Measurements from ENCODE around the gene TNFSF13B. TPM values are rescaled to one million over a fixed set of nuclear protein-coding genes. Genes with fewer than 3 reads are reported as not detected.
A peak's percentile ranks its signal among the peaks of the same experiment; 100 is the strongest.

TNFSF13B gene
- total and polyA plus RNA-seq, 12 donors, result 0.52 to 20.8 (median 2.0) TPM

DNA sequence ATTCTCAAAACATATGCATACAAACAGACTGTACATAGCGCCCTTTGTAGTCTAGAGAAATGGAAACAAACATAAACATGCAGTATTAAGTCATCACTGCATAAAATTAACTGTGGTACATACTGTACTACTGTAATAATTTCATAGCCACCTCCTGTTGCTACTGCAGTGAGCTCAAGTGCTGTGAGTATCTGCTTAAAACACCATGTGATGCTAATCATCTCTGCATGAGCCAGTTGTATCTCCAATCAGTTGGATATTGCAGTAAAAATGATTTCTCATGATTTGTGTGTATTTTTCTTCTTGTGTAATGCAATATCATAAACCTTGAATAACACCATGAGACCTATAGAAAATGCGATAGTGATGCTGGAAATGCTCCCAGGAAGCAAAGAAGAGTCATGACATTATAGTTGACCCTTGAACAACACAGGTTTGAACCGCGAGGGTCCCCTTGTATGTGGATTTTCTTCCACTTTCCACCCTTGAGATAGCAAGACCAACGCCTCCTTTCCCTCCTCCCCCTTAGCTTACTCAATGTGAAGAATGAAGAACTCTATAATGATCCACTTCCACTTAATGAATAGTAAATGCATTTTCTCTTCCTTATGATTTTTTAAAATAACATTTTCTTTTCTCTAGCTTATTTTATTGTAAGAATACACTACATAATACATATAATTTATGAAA lies 4.1 kb downstream of the TNFSF13B start:
- TF ChIP-seq, protein P1, sequence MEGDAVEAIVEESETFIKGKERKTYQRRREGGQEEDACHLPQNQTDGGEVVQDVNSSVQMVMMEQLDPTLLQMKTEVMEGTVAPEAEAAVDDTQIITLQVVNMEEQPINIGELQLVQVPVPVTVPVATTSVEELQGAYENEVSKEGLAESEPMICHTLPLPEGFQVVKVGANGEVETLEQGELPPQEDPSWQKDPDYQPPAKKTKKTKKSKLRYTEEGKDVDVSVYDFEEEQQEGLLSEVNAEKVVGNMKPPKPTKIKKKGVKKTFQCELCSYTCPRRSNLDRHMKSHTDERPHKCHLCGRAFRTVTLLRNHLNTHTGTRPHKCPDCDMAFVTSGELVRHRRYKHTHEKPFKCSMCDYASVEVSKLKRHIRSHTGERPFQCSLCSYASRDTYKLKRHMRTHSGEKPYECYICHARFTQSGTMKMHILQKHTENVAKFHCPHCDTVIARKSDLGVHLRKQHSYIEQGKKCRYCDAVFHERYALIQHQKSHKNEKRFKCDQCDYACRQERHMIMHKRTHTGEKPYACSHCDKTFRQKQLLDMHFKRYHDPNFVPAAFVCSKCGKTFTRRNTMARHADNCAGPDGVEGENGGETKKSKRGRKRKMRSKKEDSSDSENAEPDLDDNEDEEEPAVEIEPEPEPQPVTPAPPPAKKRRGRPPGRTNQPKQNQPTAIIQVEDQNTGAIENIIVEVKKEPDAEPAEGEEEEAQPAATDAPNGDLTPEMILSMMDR (IDR thresholded peaks at IDR 0.05), result no peak
- intact Hi-C loops (cut with DNase I), result loop anchor here in 1 of 10 donors (10.0 kb wide), 1 partner anchor 49 kb away; no protein-coding TSS in a partner anchor
- H3K4me1 ChIP-seq, result peaks cover 0 to 50% (median 14%) of the 10 kb centered on the region in 9 donors

DNA sequence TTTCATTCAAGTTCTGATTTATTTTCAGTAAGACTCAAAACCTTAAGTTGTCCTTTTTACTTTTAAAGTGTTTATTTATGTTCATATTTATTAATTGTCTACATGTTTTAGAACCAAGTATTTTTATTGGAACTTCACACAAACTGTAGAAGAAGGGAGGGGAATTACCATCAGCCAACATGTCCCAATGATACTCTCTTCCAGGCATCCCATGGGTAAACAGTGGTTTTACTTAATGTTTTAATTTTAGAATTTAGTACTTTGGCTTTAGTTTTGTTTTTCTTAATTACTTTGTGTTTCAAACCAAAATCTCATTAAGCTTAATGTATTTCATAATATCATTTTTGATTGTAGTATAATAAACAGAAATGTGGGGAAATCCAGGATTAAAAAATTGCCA lies 5.2 kb downstream of the TNFSF13B start:
- Histone ChIP-seq H3K4me3 (no peak overlapping the region), H3K27me3 (no peaks in the 10 kb centered on the region), H3K36me3 (no peaks in the 10 kb centered on the region), H3K27ac (no peak overlapping the region), H3K4me1 (peaks cover 0 to 40% (median 13%) of the 10 kb centered on the region in 9 donors), H3K9me3 (no peaks in the 10 kb centered on the region)
- intact Hi-C loops (cut with DNase I), result loop anchor here in 1 of 10 donors (10.0 kb wide), 1 partner anchor 50 kb away; no protein-coding TSS in a partner anchor
- TF ChIP-seq, protein P1 (IDR thresholded peaks at IDR 0.05), result no peak
- ATAC-seq, result no peak
- no peak for DNase-seq

More for the DNA sequence above, 4.1 kb downstream of the TNFSF13B start:
- H3K27me3 ChIP-seq, result no peaks in the 10 kb centered on the region
- H3K9me3 ChIP-seq, result no peaks in the 10 kb centered on the region
- H3K4me3 ChIP-seq, result no peak overlapping the region
- no peak overlapping the region for H3K27ac ChIP-seq
- no peaks in the 10 kb centered on the region for H3K36me3 ChIP-seq
- WGBS, 2 donors, result 88 to 91% methylated on average over 5 of the region's 5 CpGs
- no peak for ATAC-seq
- no peak for DNase-seq

DNA sequence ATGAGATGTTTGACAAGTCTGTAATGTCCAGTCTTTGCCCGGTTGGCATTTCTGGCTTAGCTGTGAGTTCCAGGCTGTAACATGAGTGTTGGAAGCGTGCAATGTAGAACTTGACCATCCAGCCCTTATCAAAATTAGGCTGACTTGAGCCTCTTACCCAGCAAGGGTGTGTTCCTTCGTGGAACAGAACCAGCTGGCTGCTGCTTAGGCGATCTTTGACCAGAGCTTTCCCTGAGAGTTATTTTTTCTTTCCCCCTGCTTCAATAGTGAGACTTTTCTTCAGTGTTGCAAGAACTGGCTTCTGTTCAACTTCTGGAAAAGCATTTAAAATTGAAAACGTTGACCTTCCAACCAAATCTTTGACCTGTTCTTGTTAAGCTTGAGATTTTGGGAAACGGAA lies 6.5 kb downstream of the TNFSF13B start:
- H3K27ac ChIP-seq, result peak overlapping the region in 1 of 10 donors; percentile 28
- no peaks in the 10 kb centered on the region for H3K36me3 ChIP-seq
- no peaks in the 10 kb centered on the region for H3K27me3 ChIP-seq
- DNase-seq (peak; percentile 14 to 42), ATAC-seq (peak; percentile 44 to 93 (median 68))
- H3K4me1 ChIP-seq, result peaks cover 0 to 31% (median 4%) of the 10 kb centered on the region in 9 donors
- WGBS, 2 donors, result 38 to 43% methylated on average over 6 of the region's 6 CpGs
- no peak overlapping the region for H3K4me3 ChIP-seq
- intact Hi-C loops (cut with DNase I), result loop anchor here in 1 of 10 donors (10.0 kb wide), 1 partner anchor 51 kb away; no protein-coding TSS in a partner anchor
- TF ChIP-seq, protein P1 (IDR thresholded peaks at IDR 0.05), result no peak
- no peaks in the 10 kb centered on the region for H3K9me3 ChIP-seq

DNA sequence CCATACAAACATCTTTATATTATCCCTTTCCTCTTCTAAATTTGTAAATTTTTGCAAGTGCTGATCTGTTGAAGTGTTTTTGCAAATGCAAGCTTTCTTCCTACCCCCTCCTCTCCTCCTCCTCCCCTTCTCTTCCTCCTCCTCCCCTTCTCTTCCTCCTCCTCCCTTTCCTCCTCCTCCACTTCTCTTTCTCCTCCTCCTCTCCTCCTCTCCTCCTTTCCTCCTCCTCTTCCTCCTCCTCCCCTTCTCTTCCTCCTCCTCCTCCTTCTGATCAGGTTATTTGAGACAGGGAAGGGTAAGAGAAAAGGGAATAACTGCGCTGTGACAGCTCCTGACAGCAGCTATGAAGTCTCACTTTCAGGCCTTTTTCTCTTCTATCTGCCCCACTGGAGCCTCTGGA lies 8.9 kb downstream of the TNFSF13B start:
- Histone ChIP-seq H3K27me3 (no peaks in the 10 kb centered on the region), H3K4me3 (no peak overlapping the region), H3K27ac (no peak overlapping the region), H3K36me3 (no peaks in the 10 kb centered on the region), H3K4me1 (peaks cover 0 to 27% (median 4%) of the 10 kb centered on the region in 9 donors), H3K9me3 (no peaks in the 10 kb centered on the region)
- no peak for ATAC-seq
- TF ChIP-seq, protein P1 (IDR thresholded peaks at IDR 0.05), result no peak
- WGBS, 2 donors, result 96% methylated on average over 1 of the region's 1 CpG
- DNase-seq, result no peak
- intact Hi-C loops (cut with DNase I), result loop anchor here in 1 of 10 donors (10.0 kb wide), 1 partner anchor 54 kb away; no protein-coding TSS in a partner anchor

All from heart right ventricle (tissue), 16 donors.